Forelimb muscle (tissue), 1 donor: ENCODE data around the gene VMP1. TPM values are rescaled to one million over a fixed set of nuclear protein-coding genes. Genes with fewer than 3 reads are reported as not detected.
"Not testable (repeated sequence)": the region's sequence is repeated elsewhere in the genome, so short reads cannot be mapped to it uniquely, and the experiment has no call there.

Experiments
- DNase-seq: peaks from one replicate; pipeline ENCODE4 v3.0.0-alpha.2; 2013; ENCODE audit warnings: low read depth
- polyA plus RNA-seq: library from polyadenylated mRNA; unstranded; fragments of 120-200 nt; gene quantifications from one replicate; pipeline ENCODE4 v1.2.1, GENCODE V29; 2013; ENCODE audit not compliant: insufficient read length

VMP1 gene
- polyA plus RNA-seq, 1 donor: 43.6 TPM

DNA sequence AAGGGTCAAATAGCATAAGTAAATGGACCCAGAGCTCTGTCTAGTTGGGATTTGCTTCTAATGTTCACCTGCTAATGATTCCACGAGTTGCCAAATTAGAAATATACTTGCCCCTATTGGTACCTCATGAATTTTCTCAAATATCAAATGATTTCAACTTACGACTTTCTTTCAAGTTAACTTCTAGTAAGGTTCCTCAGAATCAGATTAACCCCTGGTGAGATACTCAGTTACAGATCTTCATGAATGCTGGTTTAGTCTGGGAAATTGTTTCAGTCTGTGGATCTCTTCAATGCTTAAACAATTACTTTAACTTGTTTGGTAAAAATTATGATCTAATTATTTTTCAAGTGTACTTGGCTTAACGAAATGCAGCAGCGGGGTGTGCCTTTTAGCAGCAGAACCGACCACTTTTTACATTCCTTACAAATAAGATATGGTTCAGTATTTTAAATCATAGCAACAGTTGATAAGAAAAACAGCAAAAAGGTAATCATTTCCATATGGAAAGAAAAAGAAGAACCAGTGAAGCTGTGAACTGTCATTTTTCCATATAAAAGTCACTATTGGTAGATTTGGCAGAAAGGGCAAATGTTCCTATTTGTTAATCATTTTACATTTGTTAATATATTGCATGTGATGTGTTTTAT lies 150.8 kb downstream of the VMP1 start:
- DNase-seq: no peak

DNA sequence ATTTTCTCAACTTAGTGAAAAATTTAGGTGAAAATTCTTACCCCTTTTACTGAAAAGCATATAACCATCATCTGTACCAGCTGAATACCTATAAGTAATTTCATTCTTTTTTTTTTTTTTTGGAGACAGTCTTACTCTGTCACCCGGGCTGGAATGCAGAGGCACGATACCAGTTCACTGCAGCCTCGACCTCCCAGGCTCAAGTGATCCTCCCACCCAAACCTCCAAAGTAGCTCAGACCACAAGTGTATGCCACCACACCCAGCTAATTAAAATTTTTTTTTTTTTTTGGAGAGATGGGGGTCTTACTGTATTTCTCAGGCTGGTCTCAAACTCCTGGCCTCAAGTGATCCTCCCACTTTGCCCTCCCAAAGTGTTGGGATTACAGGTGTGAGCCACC lies 151.5 kb downstream of the VMP1 start:
- no peak for DNase-seq

DNA sequence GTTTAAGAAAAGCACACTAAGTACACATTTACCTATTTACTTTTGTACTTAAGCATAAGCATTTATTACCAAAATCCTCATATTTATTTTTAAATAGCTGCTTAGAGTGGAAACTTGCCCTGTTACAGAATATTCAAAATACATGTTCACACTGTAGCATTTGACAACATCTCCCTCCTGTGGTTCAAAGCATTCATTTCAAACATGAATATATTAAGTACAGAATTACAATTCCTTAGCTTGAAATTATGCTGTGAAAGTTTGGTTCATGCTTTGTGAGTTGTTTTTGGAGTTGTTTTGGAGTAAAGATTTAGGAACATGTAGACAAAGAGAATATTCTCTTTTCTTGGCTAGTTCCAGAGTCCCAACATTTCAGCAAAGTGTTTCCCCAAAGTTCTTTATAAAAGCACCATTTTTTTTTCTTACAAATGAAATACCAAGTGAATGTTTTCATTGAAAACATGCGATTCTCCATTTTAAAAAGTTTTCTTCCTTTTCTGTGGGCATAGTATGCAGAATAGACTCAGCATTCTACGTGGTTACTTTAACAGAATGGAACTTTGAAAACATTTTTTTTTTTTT lies 152.1 kb downstream of the VMP1 start:
- no peak for DNase-seq

- no peak for DNase-seq
Observed at GRCh38 chr17:59863616-59864015, 156.2 kb downstream of the VMP1 start.

DNA sequence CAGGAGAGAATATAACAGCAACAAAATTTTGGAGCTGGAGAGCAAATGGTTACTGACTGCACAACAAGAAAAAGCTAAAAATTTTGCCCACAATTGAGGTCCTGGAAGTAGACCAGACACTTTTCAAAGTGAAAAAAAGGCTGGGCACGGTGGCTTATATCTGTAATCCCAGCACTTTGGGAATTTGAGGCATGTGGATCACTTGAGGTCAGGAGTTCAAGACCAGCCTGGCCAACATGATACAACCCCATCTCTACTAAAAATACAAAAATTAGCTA lies 162.4 kb downstream of the VMP1 start:
- no peak for DNase-seq

- DNase-seq: no peak
Observed at GRCh38 chr17:59870482-59870881, 163.0 kb downstream of the VMP1 start.

DNA sequence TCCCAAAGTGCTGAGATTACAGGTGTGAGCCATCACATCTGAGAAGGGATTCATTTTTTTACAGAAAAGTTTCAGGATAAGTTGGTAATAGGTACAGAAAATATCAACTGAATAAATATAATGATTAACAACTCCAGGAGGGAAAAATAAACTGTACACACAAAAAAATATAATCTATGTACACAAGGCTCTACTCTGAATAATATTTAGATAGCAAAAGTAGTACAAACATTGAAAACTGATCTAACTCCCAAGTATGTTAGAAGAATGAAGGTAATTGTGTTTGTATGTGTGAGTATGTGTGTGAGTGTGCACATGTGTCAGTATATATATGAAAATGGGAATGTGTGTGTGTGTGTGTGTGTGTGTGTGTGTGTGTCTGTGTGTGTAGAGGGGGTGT lies 164.9 kb downstream of the VMP1 start:
- no peak for DNase-seq

- DNase-seq: not testable (repeated sequence)
Observed at GRCh38 chr17:59873414-59873813, 166.0 kb downstream of the VMP1 start.

- no peak for DNase-seq
Observed at GRCh38 chr17:59874376-59874775, 166.9 kb downstream of the VMP1 start.

- DNase-seq: no peak
Observed at GRCh38 chr17:59876107-59876506, 168.7 kb downstream of the VMP1 start.

GRCh38 chr17:59877965-59878364 lies 170.5 kb downstream of the VMP1 start:
- no peak for DNase-seq

- no peak for DNase-seq
Observed at GRCh38 chr17:59878624-59879023, 171.2 kb downstream of the VMP1 start.

- no peak for DNase-seq
Observed at GRCh38 chr17:59884861-59885260, 177.4 kb downstream of the VMP1 start.

DNA sequence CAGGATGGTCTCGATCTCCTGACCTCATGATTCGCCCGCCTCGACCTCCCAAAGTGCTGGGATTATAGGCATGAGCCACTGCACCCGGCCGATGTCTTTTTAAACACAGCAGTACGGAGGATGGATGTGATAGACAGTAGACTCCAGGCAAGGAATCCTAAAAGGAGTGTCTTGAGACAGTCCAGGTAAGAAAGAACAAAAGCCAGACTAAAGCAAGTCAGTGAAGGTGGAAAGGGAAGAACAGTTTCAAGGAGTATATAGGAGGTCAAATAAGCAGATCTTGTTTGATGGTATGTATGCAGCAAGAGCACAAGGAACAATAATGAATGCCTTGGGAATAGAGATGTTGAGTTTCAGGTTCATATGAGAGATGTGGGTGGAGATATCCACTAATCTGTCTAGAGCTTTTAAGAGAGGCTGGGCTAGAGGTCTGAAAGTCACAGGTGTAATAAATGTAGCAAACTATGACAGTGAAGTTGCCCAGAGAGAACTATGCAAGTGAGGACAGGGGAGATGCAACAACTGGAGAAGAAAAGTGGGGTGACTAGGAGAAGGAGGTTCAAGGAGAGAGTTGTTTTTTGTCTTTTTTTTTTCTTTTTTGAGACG lies 180.8 kb downstream of the VMP1 start:
- DNase-seq: no peak

- no peak for DNase-seq
Observed at GRCh38 chr17:59890720-59891119, 183.3 kb downstream of the VMP1 start.

Other genes starting within 250 kb of the VMP1 start
- 29.6 TPM for gene DHX40, start 142.0 kb upstream of the VMP1 start, polyA plus RNA-seq
- gene CLTC, start 87.8 kb upstream of the VMP1 start, polyA plus RNA-seq: 128 TPM
- 13.6 TPM for gene PTRH2, start 224 bp upstream of the VMP1 start, polyA plus RNA-seq
- gene TUBD1, start 185.3 kb downstream of the VMP1 start, polyA plus RNA-seq: 11.0 TPM
- 36.1 TPM for gene RPS6KB1, start 185.5 kb downstream of the VMP1 start, polyA plus RNA-seq